Left lung (tissue), 14 donors: Measurements from ENCODE around the gene MOB3C. TPM values are rescaled to one million over a fixed set of nuclear protein-coding genes. Genes with fewer than 3 reads are reported as not detected.
"Not testable (repeated sequence)": the region's sequence is repeated elsewhere in the genome, so short reads cannot be mapped to it uniquely, and the experiment has no call there.

Experiments
- ATAC-seq: fragments of 200-7000 bp; cut with Tn5 transposase; one replicate; pipeline ENCODE4 v1.9.1; 2020; ENCODE audit warnings: moderate library complexity
- DNase-seq, 4 donors: peaks; one replicate each; pipeline ENCODE4 v3.0.0-alpha.2; 2013 to 2020
- H3K27ac ChIP-seq, 2 donors: fragments of 200-600 bp; sonication (generic) in 1 of 2; one replicate each; pipeline versions ENCODE4 v1.5.0 to v1.8.0; 2020 to 2021
- H3K27me3 ChIP-seq, 2 donors: fragments of 200-600 bp; sonication (generic) in 1 of 2; one replicate each; pipeline versions ENCODE4 v1.5.0 to v1.8.0; 2020 to 2021
- H3K36me3 ChIP-seq, 2 donors: fragments of 200-600 bp; sonication (generic) in 1 of 2; one replicate each; pipeline versions ENCODE4 v1.5.0 to v1.8.0; 2020 to 2021
- H3K4me1 ChIP-seq, 2 donors: fragments of 200-600 bp; one replicate each; pipeline ENCODE4 v1.8.0; 2021
- H3K4me3 ChIP-seq, 2 donors: fragments of 200-600 bp; sonication (generic) in 1 of 2; one replicate each; pipeline versions ENCODE4 v1.5.0 to v1.8.0; 2020 to 2021; ENCODE audit warnings: mild to moderate bottlenecking in 1 of 2
- H3K9me3 ChIP-seq, 2 donors: fragments of 200-600 bp; sonication (generic) in 1 of 2; one replicate each; pipeline versions ENCODE4 v1.5.0 to v1.8.0; 2020 to 2021
- CTCF ChIP-seq, 2 donors: fragments of 200-600 bp; sonication (generic) in 1 of 2; IDR thresholded peaks; one replicate each; pipeline versions ENCODE4 v1.5.0 to v1.8.0; 2021; ENCODE audit warnings: antibody characterized with exemption in 2 of 2
- intact Hi-C, 2 donors: fragments of 100-400 bp; cut with DNase I; formaldehyde crosslinking; loops; one replicate each; pipeline versions ENCODE4 v1.11.2 to v1.14.2; 2022
- long read RNA-seq, 12 donors: library from polyadenylated mRNA in 2 of 12; unstranded in 2 of 12; transcript quantifications; one replicate each; pipeline ENCODE4 v2.0.0 and lab custom pipeline, GENCODE V29; 2019 to 2026
- polyA plus RNA-seq, 6 donors: library from polyadenylated mRNA; unstranded; fragments of 120-200 nt; gene quantifications; one replicate each; pipeline ENCODE4 v1.2.1, GENCODE V29; 2013; ENCODE audit not compliant: insufficient read length in 6 of 6
- total RNA-seq, 2 donors: library from RNA; stranded (reverse); fragmentation: NEBNext Ultra II Directional; extraction: Animal tissue kit (Norgen Biotek cat#: 25700); gene quantifications; one replicate each; pipeline ENCODE4 v1.2.1, GENCODE V29; 2021
- donor health status: DM: no; HTN: yes; CAD: no.
- donor health status: DM: no; HTN: no; CAD: no.

The MOB3C gene
- 10 to 100 TPM; 16.0 to 21.3 TPM for total RNA-seq
- 10 to 100 TPM; 17.5 to 19.6 (median 18.4) TPM for polyA plus RNA-seq
- long read RNA-seq, donor 1, transcript MOB3C-202 (4 exons, 2,822 nt), result major isoform, 9 of 11 reads
- long read RNA-seq, donor 1, partial matches to known transcripts, result 0 of 11 reads
- long read RNA-seq, donor 1, other reads (novel, unspliced or antisense), result 0 of 11 reads
- long read RNA-seq, donor 2, transcript MOB3C-202 (4 exons, 2,822 nt), result major isoform, 7 of 7 reads
- long read RNA-seq, donor 2, partial matches to known transcripts, result 0 of 7 reads
- long read RNA-seq, donor 2, other reads (novel, unspliced or antisense), result 0 of 7 reads
- long read RNA-seq, donor 3, transcript MOB3C-202 (4 exons, 2,822 nt), result major isoform, 5 of 5 reads
- long read RNA-seq, donor 3, partial matches to known transcripts, result 0 of 5 reads
- long read RNA-seq, donor 3, other reads (novel, unspliced or antisense), result 0 of 5 reads
- long read RNA-seq, donor 4, transcript MOB3C-202 (4 exons, 2,822 nt), result major isoform, 8 of 8 reads
- long read RNA-seq, donor 4, partial matches to known transcripts, result 0 of 8 reads
- long read RNA-seq, donor 4, other reads (novel, unspliced or antisense), result 0 of 8 reads
- long read RNA-seq, donor 5, full-length matches to known transcripts, result 7 of 7 reads
- long read RNA-seq, donor 5, partial matches to known transcripts, result 0 of 7 reads
- long read RNA-seq, donor 5, other reads (novel, unspliced or antisense), result 0 of 7 reads
- long read RNA-seq, donor 6, full-length matches to known transcripts, result 7 of 7 reads
- long read RNA-seq, donor 6, partial matches to known transcripts, result 0 of 7 reads
- long read RNA-seq, donor 6, other reads (novel, unspliced or antisense), result 0 of 7 reads
- long read RNA-seq, donor 7, full-length matches to known transcripts, result 9 of 18 reads
- long read RNA-seq, donor 7, partial matches to known transcripts, result 9 of 18 reads
- long read RNA-seq, donor 7, other reads (novel, unspliced or antisense), result 0 of 18 reads
- long read RNA-seq, donor 8, full-length matches to known transcripts, result 8 of 8 reads
- long read RNA-seq, donor 8, partial matches to known transcripts, result 0 of 8 reads
- long read RNA-seq, donor 8, other reads (novel, unspliced or antisense), result 0 of 8 reads
- long read RNA-seq, donor 9, result 0 reads
- long read RNA-seq, donor 10, transcript MOB3C-202 (4 exons, 2,822 nt), result major isoform, 7 of 8 reads
- long read RNA-seq, donor 10, partial matches to known transcripts, result 1 of 8 reads
- long read RNA-seq, donor 10, other reads (novel, unspliced or antisense), result 0 of 8 reads
- long read RNA-seq, donor 11, partial matches to known transcripts, result 0 of 2 reads
- long read RNA-seq, donor 11, other reads (novel, unspliced or antisense), result 0 of 2 reads
- long read RNA-seq, donor 12, full-length matches to known transcripts, result 7 of 7 reads
- long read RNA-seq, donor 12, partial matches to known transcripts, result 0 of 7 reads
- long read RNA-seq, donor 12, other reads (novel, unspliced or antisense), result 0 of 7 reads

- DNase-seq, result peak; percentile 64 to 93 (median 88)
- peaks cover 0 to 15% of the 10 kb centered on the region in 2 donors for H3K36me3 ChIP-seq
- no peaks in the 10 kb centered on the region for H3K9me3 ChIP-seq
- peak; percentile 92 for ATAC-seq
- peaks cover 21 to 56% of the 10 kb centered on the region in 2 donors for H3K4me1 ChIP-seq
- no peak for TF ChIP-seq CTCF (IDR thresholded peaks at IDR 0.05)
- intact Hi-C loops, result no loop called here
- H3K27me3 ChIP-seq, result no peaks in the 10 kb centered on the region
- H3K4me3 ChIP-seq, result peak within 1 kb of the TSS; percentile 83 to 86
- H3K27ac ChIP-seq, result peak within 1 kb of the TSS; percentile 84 to 85
Observed at GRCh38 chr1:46616277-46617107, at the start of gene MOB3C. TSS of gene MOB3C (minus strand) at chr1:46616811. CDS start at chr1:46613321, 3,490 bp downstream.

GRCh38 chr1:46665983-46666382 is 49.4 kb upstream of the MOB3C start:
- no peaks in the 10 kb centered on the region for H3K9me3 ChIP-seq
- TF ChIP-seq CTCF (IDR thresholded peaks at IDR 0.05), result no peak
- DNase-seq, result no peak
- ATAC-seq, result no peak
- H3K36me3 ChIP-seq, result peaks cover 0 to 12% of the 10 kb centered on the region in 2 donors
- H3K27ac ChIP-seq, result no peak overlapping the region
- peaks cover 12 to 18% of the 10 kb centered on the region in 2 donors for H3K4me1 ChIP-seq
- H3K27me3 ChIP-seq, result no peaks in the 10 kb centered on the region
- H3K4me3 ChIP-seq, result no peak overlapping the region
- intact Hi-C loops, result no loop called here

DNA sequence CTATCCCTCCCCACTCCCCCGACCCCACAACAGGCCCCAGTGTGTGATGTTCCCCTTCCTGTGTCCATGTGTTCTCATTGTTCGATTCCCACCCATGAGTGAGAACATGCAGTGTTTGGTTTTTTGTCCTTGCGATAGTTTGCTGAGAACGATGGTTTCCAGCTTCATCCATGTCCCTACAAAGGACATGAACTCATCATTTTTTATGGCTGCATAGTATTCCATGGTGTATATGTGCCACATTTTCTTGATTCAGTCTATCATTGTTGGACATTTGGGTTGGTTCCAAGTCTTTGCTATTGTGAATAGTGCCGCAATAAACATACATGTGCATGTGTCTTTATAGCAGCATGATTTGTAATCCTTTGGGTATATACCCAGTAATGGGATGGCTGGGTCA is 46.3 kb upstream of the MOB3C start:
- intact Hi-C loops, H3K4me3 ChIP-seq, ATAC-seq, H3K27me3 ChIP-seq, DNase-seq, H3K9me3 ChIP-seq, H3K27ac ChIP-seq: not testable (repeated sequence)
- Histone ChIP-seq H3K36me3 (peaks cover 0 to 27% of the 10 kb centered on the region in 2 donors), H3K4me1 (peaks cover 12 to 18% of the 10 kb centered on the region in 2 donors)

DNA sequence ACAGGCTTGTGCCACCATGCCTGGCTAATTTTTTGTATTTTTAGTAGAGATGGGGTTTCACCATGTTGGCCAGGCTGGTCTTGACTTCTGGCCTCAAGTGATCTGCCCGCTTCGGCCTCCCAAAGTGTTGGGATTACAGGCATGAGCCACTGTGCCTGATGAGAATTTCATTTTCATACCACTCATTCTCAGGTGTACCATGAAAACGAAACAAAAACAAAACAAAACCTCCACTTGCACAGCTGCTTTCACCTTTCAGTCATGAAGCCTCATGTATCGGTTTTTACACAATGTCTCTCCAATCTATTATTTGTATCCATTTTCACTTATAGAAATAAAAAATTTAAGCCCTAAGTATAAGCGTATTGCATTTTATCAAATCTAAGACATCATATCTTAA is 43.5 kb upstream of the MOB3C start:
- H3K9me3 ChIP-seq, intact Hi-C loops, H3K4me3 ChIP-seq, DNase-seq, H3K27ac ChIP-seq, ATAC-seq, H3K27me3 ChIP-seq, H3K4me1 ChIP-seq: not testable (repeated sequence)
- peaks cover 0 to 52% of the 10 kb centered on the region in 2 donors for H3K36me3 ChIP-seq

- peaks cover 0 to 50% of the 10 kb centered on the region in 2 donors for H3K36me3 ChIP-seq
- H3K27me3 ChIP-seq, result no peaks in the 10 kb centered on the region
- H3K4me3 ChIP-seq, result no peak overlapping the region
- ATAC-seq (no peak), DNase-seq (no peak)
- intact Hi-C loops, result no loop called here
- H3K4me1 ChIP-seq, result no peaks in the 10 kb centered on the region
- TF ChIP-seq CTCF (IDR thresholded peaks at IDR 0.05), result no peak
- H3K27ac ChIP-seq, result no peak overlapping the region
- H3K9me3 ChIP-seq, result no peaks in the 10 kb centered on the region
Observed at GRCh38 chr1:46659307-46659870, 42.8 kb upstream of the MOB3C start.
